HL-60/S4 treated with retinoic acid at 250 ng/mL for 4 days and 3 days (cell line): ENCODE data around the gene FUS.

Experiments used
- in situ Hi-C: fragments of 300-500 bp; cut with MboI; formaldehyde crosslinking; loops from 2 replicates; pipeline ENCODE4 v1.7.0; 2022; ENCODE audit warnings: low sequenced_read_pairs

Gene FUS

DNA sequence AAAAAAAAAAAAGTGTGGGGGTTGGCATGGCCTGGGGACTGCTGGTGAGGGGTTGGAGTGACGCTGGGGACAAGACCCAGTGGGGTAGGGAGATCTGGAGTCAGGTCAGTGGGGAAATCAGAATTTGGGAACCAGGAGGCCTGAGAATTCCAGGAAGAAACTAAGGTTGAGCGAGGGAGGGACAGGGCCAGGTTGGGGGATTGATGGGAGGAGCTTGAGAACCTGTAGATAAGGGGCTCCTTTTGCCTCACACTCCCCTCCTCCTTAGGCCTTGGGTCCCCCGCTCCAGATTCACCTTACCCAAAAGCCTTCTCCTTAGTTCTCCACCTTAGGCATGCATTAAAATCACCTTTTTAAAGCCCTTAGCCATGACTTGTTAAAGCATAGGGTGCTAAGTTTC lies 45.3 kb downstream of the FUS start:
- in situ Hi-C loops: no loop called here

DNA sequence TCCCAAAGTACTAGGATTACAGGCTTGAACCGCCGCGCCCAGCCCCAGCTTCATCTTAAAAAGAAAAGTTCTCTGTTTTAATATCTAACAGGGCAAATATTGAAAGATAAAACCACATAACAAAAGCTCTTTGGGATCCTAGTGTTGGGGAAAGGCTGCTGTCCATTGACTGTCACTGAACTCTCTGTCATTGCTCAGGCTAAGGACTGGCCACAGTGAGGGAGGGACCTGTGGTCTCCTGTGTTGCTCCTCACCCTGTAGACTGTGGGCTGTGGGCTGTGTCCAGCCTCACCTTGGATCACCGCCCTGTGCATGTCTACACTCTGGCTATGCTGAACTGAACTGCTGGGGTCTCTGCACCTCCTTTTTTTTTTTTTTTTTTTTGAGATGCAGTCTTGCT lies 48.3 kb downstream of the FUS start:
- in situ Hi-C loops: no loop called here

- in situ Hi-C loops: no loop called here
These were observed 49.6 kb downstream of the FUS start for GRCh38 chr16:31229501-31229900.

- in situ Hi-C loops: no loop called here
These were observed 58.1 kb downstream of the FUS start for GRCh38 chr16:31238041-31238440.
